Ishikawa (cell line): ENCODE results near the gene PHOX2B.

Source experiments
- CEBPB ChIP-seq: IDR thresholded peaks from 2 replicates; pipeline ENCODE4 v1.6.1; 2012
- CREB1 ChIP-seq: IDR thresholded peaks from 2 replicates; pipeline ENCODE4 v1.6.1; 2012; ENCODE audit warnings: low read depth
- EGR1 ChIP-seq: IDR thresholded peaks from 2 replicates; pipeline ENCODE4 v1.6.1; 2012
- EP300 ChIP-seq: IDR thresholded peaks from 2 replicates; pipeline ENCODE4 v1.6.1; 2012; ENCODE audit warnings: borderline replicate concordance
- FOXM1 ChIP-seq: IDR thresholded peaks from 2 replicates; pipeline ENCODE4 v1.6.1; 2012; ENCODE audit warnings: low read depth, borderline replicate concordance
- NFIC ChIP-seq: IDR thresholded peaks from 2 replicates; pipeline ENCODE4 v1.6.1; 2012
- RAD21 ChIP-seq: IDR thresholded peaks from 2 replicates; pipeline ENCODE4 v1.6.1; 2012; ENCODE audit warnings: low read depth
- TAF1 ChIP-seq: IDR thresholded peaks from 2 replicates; pipeline ENCODE4 v1.6.1; 2012; ENCODE audit warnings: low read depth, mild to moderate bottlenecking
- TCF12 ChIP-seq: IDR thresholded peaks from 2 replicates; pipeline ENCODE4 v1.6.1; 2012; ENCODE audit warnings: low read depth
- YY1 ChIP-seq: IDR thresholded peaks from 2 replicates; pipeline ENCODE4 v1.6.1; 2012; ENCODE audit warnings: low read depth
- TF ChIP-seq, protein P1 (sequence below): IDR thresholded peaks from 2 replicates; pipeline ENCODE4 v1.6.1; 2012
- TF ChIP-seq, protein P2 (sequence below): IDR thresholded peaks from 2 replicates; pipeline ENCODE4 v1.6.1; 2012; ENCODE audit warnings: low read depth, mild to moderate bottlenecking

DNA sequence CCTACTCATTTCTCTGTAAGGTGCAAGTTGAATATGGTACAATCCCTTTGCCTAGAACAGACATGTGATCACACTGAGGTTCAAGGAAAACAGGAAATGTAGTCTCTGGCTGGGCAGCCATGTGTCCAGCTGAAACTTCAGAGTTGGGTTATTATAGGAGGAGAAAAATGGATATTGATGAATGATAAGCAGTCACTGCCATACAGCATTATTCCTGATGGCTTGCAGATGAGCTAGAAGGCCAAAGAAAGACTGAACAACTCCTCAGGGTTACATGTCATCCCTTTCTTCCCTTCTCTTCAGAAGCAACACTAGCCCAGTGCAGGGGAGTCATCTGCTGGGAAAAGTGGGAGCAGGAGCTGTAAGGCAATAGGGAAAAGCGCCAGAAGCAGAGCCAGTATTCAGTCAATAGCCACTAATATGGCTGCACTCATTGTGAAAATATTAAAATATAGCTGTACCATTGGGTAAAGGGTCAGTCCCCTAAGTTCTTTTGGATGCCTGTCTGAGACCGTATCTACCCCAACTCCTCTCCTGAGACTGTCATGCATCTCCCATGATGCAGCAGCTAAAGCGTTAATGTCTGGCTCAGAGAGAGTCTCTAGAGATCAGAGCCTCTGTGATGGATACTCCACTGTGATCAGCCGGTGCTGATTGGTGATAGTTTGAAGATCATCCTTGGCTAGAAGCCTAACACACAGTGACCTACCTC, 20.5 kb downstream of the PHOX2B start:
- TF ChIP-seq TCF12 (no peak), CREB1 (no peak), EP300 (no peak), TAF1 (no peak), RAD21 (no peak), CEBPB (no peak), FOXM1 (no peak), NFIC (no peak), EGR1 (no peak), YY1 (no peak)
- TF ChIP-seq, protein P1, sequence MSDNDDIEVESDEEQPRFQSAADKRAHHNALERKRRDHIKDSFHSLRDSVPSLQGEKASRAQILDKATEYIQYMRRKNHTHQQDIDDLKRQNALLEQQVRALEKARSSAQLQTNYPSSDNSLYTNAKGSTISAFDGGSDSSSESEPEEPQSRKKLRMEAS = no peak
- TF ChIP-seq, protein P2, sequence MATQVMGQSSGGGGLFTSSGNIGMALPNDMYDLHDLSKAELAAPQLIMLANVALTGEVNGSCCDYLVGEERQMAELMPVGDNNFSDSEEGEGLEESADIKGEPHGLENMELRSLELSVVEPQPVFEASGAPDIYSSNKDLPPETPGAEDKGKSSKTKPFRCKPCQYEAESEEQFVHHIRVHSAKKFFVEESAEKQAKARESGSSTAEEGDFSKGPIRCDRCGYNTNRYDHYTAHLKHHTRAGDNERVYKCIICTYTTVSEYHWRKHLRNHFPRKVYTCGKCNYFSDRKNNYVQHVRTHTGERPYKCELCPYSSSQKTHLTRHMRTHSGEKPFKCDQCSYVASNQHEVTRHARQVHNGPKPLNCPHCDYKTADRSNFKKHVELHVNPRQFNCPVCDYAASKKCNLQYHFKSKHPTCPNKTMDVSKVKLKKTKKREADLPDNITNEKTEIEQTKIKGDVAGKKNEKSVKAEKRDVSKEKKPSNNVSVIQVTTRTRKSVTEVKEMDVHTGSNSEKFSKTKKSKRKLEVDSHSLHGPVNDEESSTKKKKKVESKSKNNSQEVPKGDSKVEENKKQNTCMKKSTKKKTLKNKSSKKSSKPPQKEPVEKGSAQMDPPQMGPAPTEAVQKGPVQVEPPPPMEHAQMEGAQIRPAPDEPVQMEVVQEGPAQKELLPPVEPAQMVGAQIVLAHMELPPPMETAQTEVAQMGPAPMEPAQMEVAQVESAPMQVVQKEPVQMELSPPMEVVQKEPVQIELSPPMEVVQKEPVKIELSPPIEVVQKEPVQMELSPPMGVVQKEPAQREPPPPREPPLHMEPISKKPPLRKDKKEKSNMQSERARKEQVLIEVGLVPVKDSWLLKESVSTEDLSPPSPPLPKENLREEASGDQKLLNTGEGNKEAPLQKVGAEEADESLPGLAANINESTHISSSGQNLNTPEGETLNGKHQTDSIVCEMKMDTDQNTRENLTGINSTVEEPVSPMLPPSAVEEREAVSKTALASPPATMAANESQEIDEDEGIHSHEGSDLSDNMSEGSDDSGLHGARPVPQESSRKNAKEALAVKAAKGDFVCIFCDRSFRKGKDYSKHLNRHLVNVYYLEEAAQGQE = no peak
